ENCODE results near the gene ADAMTS2.

- TF ChIP-seq POLR2AphosphoS5 (IDR thresholded peaks at IDR 0.05): no peak
- TF ChIP-seq CTCF (IDR thresholded peaks at IDR 0.05): no peak
These were observed 654 bp downstream of the ADAMTS2 start for GRCh38 chr5:179344431-179345182.
